A549 (cell line): Measurements from ENCODE around the gene PRXL2A.

Experiments used
- CTCF ChIP-seq: fragments of >200 bp; sonication (Bioruptor Twin); formaldehyde crosslinking; IDR thresholded peaks from 3 replicates; pipeline ENCODE4 v1.5.1; 2016
- POLR2A ChIP-seq: IDR thresholded peaks from 2 replicates; pipeline ENCODE4 v1.6.1; 2012; ENCODE audit warnings: mild to moderate bottlenecking, low read length

DNA sequence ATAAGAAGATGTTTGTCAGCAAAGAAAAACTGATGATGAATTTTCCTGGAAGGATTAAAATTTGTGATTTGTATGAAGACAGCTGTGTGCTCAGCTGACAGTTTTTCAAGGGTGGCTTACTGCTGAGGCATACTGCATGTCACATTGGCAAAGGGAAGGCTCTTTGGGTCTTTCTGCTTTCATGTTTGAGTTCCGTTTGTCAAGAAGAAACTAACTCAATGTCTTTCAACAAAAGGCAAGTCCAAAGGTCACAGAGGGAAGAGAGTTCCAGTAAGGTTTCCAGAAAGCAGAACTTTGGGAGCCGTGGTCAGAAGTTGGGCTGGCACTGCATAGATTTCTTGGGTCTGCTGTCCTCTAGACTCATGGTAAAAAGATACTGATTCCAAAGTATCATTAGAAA, 34.8 kb upstream of the PRXL2A start:
- no peak for TF ChIP-seq POLR2A
- no peak for TF ChIP-seq CTCF
